HG03097 (cell line): ENCODE results near the gene C11orf21.
"Not testable (repeated sequence)": the region's sequence is repeated elsewhere in the genome, so short reads cannot be mapped to it uniquely, and the experiment has no call there.

ENCODE experiments used
- ATAC-seq: cut with Tn5 transposase; IDR thresholded peaks from one replicate; pipeline ENCODE4 v1.9.1; 2021; ENCODE audit not compliant: unreplicated experiment, low FRiP score

C11orf21 gene

GRCh38 chr11:2298795-2299761 is 2.6 kb downstream of the C11orf21 start:
- no peak for ATAC-seq

- no peak for ATAC-seq
These were observed 3.5 kb downstream of the C11orf21 start for GRCh38 chr11:2298131-2298794.

GRCh38 chr11:2297623-2298030 is 4.1 kb downstream of the C11orf21 start:
- no peak for ATAC-seq

- no peak for ATAC-seq
These were observed 4.7 kb downstream of the C11orf21 start for GRCh38 chr11:2296913-2297622.

- no peak for ATAC-seq
These were observed 5.5 kb downstream of the C11orf21 start for GRCh38 chr11:2295971-2296912.

- no peak for ATAC-seq
These were observed 6.8 kb downstream of the C11orf21 start for GRCh38 chr11:2294926-2295290.

GRCh38 chr11:2293984-2294925 is 7.5 kb downstream of the C11orf21 start:
- no peak for ATAC-seq

GRCh38 chr11:2293531-2293971 is 8.2 kb downstream of the C11orf21 start:
- ATAC-seq: no peak

- ATAC-seq: no peak
These were observed 11.3 kb downstream of the C11orf21 start for GRCh38 chr11:2290351-2290841.

GRCh38 chr11:2289859-2290258 is 11.9 kb downstream of the C11orf21 start:
- ATAC-seq: no peak

GRCh38 chr11:2289350-2289749 is 12.4 kb downstream of the C11orf21 start:
- ATAC-seq: no peak

GRCh38 chr11:2287091-2287490 is 14.6 kb downstream of the C11orf21 start:
- ATAC-seq: no peak

- ATAC-seq: not testable (repeated sequence)
These were observed 15.4 kb downstream of the C11orf21 start for GRCh38 chr11:2286350-2286749.

- ATAC-seq: no peak
These were observed 21.5 kb downstream of the C11orf21 start for GRCh38 chr11:2280208-2280607.

- no peak for ATAC-seq
These were observed 23.7 kb downstream of the C11orf21 start for GRCh38 chr11:2277933-2278523.

- no peak for ATAC-seq
These were observed 24.7 kb downstream of the C11orf21 start for GRCh38 chr11:2277008-2277346.

GRCh38 chr11:2276280-2277007 is 25.3 kb downstream of the C11orf21 start:
- ATAC-seq: no peak
